HEK293 (cell line): Measurements from ENCODE around the gene SERPINB2.
"Not testable (repeated sequence)": the region's sequence is repeated elsewhere in the genome, so short reads cannot be mapped to it uniquely, and the experiment has no call there.

Experiments
- KLF10 ChIP-seq: fragments of 450-650 bp; IDR thresholded peaks from 2 replicates; pipeline ENCODE4 v1.5.1; 2018; ENCODE audit warnings: missing biosample characterization, mild to moderate bottlenecking, missing genetic modification characterization
- KLF9 ChIP-seq: fragments of 450-650 bp; formaldehyde crosslinking; IDR thresholded peaks from 2 replicates; pipeline ENCODE4 v1.5.1; 2016; ENCODE audit warnings: missing biosample characterization, missing genetic modification characterization, low read depth
- YY1 ChIP-seq: fragments of 450-650 bp; formaldehyde crosslinking; IDR thresholded peaks from 2 replicates; pipeline ENCODE4 v1.5.1; 2018; ENCODE audit warnings: missing biosample characterization, missing genetic modification characterization
- ZBTB48 ChIP-seq: fragments of 450-650 bp; formaldehyde crosslinking; IDR thresholded peaks from 2 replicates; pipeline ENCODE4 v1.5.1; 2016; ENCODE audit warnings: missing biosample characterization, missing genetic modification characterization
- ZNF274 ChIP-seq, 2 experiments: fragments of 200-500 bp in 1 of 2; fragments of 450-650 bp in 1 of 2; sonication (Bioruptor generic) in 1 of 2; formaldehyde crosslinking in 1 of 2; IDR thresholded peaks; 2 replicates each; pipeline versions ENCODE4 v1.5.1 to v1.6.1; 2014 to 2016; ENCODE audit warnings: borderline replicate concordance in 1 of 2, inconsistent platforms in 1 of 2, low read length in 1 of 2, missing biosample characterization in 1 of 2, missing genetic modification characterization in 1 of 2
- ZNF610 ChIP-seq: fragments of 450-650 bp; formaldehyde crosslinking; IDR thresholded peaks from 2 replicates; pipeline ENCODE4 v1.5.1; 2016; ENCODE audit warnings: missing biosample characterization, missing genetic modification characterization, borderline replicate concordance
- TF ChIP-seq, protein P1 (sequence below): fragments of 450-650 bp; formaldehyde crosslinking; IDR thresholded peaks from 2 replicates; pipeline ENCODE4 v1.5.1; 2016; ENCODE audit warnings: missing biosample characterization, missing genetic modification characterization
- TF ChIP-seq, protein P2 (sequence below): fragments of 450-650 bp; formaldehyde crosslinking; IDR thresholded peaks from 2 replicates; pipeline ENCODE4 v1.5.1; 2016; ENCODE audit warnings: missing biosample characterization, missing genetic modification characterization
- TF ChIP-seq, protein P3 (sequence below): fragments of 450-650 bp; formaldehyde crosslinking; IDR thresholded peaks from 2 replicates; pipeline ENCODE4 v1.5.1; 2016; ENCODE audit warnings: missing biosample characterization, missing genetic modification characterization, low read depth
- TF ChIP-seq, protein P4 (sequence below): fragments of 450-650 bp; formaldehyde crosslinking; conservative IDR thresholded peaks from 2 replicates; pipeline ENCODE4 v1.5.1; 2016; ENCODE audit warnings: low read depth, missing biosample characterization, missing genetic modification characterization

DNA sequence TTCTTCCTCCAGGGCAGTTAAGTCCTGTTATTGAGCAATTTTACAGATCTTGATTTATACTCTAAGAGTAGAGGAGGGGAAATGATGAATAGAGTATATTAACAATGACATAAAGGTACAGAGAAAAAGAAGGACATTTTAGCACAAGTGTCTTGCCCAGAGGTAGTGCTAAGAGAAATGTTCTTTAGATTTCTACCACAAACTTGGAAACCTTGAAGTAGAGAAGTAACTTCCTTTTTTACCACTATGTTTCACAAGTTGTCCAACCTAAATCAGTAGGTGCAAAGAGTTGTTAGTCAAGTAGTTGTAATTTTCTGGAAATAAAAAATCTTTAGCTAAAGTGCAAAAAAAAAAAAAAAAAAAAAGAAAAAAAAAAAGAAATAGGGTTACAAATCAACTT is 41.9 kb downstream of the SERPINB2 start:
- TF ChIP-seq ZNF610 (tag by site-specific recombination); KLF10 (tag by site-specific recombination); YY1 (tag by site-specific recombination); ZBTB48 (tag by site-specific recombination); ZNF274 (IDR thresholded peaks at IDR 0.05; ENCODE audit: low read length); ZNF274 (tag by site-specific recombination; IDR thresholded peaks at IDR 0.05; ENCODE audit: borderline replicate concordance); KLF9: not testable (repeated sequence)
- TF ChIP-seq, protein P1, sequence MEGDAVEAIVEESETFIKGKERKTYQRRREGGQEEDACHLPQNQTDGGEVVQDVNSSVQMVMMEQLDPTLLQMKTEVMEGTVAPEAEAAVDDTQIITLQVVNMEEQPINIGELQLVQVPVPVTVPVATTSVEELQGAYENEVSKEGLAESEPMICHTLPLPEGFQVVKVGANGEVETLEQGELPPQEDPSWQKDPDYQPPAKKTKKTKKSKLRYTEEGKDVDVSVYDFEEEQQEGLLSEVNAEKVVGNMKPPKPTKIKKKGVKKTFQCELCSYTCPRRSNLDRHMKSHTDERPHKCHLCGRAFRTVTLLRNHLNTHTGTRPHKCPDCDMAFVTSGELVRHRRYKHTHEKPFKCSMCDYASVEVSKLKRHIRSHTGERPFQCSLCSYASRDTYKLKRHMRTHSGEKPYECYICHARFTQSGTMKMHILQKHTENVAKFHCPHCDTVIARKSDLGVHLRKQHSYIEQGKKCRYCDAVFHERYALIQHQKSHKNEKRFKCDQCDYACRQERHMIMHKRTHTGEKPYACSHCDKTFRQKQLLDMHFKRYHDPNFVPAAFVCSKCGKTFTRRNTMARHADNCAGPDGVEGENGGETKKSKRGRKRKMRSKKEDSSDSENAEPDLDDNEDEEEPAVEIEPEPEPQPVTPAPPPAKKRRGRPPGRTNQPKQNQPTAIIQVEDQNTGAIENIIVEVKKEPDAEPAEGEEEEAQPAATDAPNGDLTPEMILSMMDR, result not testable (repeated sequence)
- TF ChIP-seq, protein P2, sequence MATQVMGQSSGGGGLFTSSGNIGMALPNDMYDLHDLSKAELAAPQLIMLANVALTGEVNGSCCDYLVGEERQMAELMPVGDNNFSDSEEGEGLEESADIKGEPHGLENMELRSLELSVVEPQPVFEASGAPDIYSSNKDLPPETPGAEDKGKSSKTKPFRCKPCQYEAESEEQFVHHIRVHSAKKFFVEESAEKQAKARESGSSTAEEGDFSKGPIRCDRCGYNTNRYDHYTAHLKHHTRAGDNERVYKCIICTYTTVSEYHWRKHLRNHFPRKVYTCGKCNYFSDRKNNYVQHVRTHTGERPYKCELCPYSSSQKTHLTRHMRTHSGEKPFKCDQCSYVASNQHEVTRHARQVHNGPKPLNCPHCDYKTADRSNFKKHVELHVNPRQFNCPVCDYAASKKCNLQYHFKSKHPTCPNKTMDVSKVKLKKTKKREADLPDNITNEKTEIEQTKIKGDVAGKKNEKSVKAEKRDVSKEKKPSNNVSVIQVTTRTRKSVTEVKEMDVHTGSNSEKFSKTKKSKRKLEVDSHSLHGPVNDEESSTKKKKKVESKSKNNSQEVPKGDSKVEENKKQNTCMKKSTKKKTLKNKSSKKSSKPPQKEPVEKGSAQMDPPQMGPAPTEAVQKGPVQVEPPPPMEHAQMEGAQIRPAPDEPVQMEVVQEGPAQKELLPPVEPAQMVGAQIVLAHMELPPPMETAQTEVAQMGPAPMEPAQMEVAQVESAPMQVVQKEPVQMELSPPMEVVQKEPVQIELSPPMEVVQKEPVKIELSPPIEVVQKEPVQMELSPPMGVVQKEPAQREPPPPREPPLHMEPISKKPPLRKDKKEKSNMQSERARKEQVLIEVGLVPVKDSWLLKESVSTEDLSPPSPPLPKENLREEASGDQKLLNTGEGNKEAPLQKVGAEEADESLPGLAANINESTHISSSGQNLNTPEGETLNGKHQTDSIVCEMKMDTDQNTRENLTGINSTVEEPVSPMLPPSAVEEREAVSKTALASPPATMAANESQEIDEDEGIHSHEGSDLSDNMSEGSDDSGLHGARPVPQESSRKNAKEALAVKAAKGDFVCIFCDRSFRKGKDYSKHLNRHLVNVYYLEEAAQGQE (tag by site-specific recombination), result not testable (repeated sequence)
- TF ChIP-seq, protein P3, sequence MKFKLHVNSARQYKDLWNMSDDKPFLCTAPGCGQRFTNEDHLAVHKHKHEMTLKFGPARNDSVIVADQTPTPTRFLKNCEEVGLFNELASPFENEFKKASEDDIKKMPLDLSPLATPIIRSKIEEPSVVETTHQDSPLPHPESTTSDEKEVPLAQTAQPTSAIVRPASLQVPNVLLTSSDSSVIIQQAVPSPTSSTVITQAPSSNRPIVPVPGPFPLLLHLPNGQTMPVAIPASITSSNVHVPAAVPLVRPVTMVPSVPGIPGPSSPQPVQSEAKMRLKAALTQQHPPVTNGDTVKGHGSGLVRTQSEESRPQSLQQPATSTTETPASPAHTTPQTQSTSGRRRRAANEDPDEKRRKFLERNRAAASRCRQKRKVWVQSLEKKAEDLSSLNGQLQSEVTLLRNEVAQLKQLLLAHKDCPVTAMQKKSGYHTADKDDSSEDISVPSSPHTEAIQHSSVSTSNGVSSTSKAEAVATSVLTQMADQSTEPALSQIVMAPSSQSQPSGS (tag by site-specific recombination), result not testable (repeated sequence)
- TF ChIP-seq, protein P4, sequence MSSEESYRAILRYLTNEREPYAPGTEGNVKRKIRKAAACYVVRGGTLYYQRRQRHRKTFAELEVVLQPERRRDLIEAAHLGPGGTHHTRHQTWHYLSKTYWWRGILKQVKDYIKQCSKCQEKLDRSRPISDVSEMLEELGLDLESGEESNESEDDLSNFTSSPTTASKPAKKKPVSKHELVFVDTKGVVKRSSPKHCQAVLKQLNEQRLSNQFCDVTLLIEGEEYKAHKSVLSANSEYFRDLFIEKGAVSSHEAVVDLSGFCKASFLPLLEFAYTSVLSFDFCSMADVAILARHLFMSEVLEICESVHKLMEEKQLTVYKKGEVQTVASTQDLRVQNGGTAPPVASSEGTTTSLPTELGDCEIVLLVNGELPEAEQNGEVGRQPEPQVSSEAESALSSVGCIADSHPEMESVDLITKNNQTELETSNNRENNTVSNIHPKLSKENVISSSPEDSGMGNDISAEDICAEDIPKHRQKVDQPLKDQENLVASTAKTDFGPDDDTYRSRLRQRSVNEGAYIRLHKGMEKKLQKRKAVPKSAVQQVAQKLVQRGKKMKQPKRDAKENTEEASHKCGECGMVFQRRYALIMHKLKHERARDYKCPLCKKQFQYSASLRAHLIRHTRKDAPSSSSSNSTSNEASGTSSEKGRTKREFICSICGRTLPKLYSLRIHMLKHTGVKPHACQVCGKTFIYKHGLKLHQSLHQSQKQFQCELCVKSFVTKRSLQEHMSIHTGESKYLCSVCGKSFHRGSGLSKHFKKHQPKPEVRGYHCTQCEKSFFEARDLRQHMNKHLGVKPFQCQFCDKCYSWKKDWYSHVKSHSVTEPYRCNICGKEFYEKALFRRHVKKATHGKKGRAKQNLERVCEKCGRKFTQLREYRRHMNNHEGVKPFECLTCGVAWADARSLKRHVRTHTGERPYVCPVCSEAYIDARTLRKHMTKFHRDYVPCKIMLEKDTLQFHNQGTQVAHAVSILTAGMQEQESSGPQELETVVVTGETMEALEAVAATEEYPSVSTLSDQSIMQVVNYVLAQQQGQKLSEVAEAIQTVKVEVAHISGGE (tag by site-specific recombination), result not testable (repeated sequence)
